IPS-11a (cell line): ENCODE measurements around the gene HELZ.

Experiments used
- H3K4me3 ChIP-seq: one replicate; pipeline ENCODE4 v1.5.1; 2013; ENCODE audit warnings: low read depth, low read length, control low read depth

The HELZ gene

GRCh38 chr17:67035131-67036083, 209.6 kb downstream of the HELZ start:
- no peak overlapping the region for H3K4me3 ChIP-seq

- H3K4me3 ChIP-seq: no peak overlapping the region
Observed at GRCh38 chr17:67033613-67034012, 211.4 kb downstream of the HELZ start.

DNA sequence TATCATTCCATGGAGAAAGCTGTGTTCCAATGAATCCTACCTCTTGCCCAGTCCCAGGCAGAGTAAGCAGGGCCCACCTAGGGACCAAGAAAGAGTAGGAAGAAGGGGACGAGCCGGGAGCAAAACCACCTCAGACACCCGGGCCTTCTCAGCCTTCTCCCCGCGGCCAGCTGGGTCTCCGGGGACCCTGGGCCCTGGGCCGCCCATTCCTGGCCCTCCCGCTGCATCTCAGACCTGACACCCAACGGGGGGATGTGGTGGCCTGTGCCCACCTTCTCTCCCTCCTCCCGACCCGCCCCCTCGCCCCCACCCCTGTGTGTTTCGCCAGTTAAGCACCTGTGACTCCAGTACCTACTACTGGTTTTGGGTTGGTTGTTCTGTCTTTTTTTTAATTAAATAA, 212.0 kb downstream of the HELZ start:
- H3K4me3 ChIP-seq: no peak overlapping the region

- H3K4me3 ChIP-seq: no peak overlapping the region
Observed at GRCh38 chr17:67032382-67032781, 212.6 kb downstream of the HELZ start.

DNA sequence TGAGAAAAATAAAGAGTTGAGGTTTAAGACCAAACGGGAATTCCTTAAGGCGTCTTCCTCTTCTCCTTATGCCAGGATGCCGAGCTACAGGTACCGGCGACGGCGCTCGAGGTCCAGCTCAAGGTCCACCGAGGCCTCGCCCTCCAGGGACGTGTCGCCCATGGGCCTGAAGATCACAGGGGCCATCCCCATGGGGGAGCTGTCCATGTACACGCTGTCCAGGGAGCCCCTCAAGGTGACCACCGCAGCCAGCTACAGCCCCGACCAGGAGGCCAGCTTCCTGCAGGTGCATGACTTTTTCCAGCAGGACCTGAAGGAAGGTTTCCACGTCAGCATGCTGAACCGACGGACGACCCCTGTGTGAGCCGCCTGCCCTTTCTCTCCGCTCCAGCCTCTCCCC, 214.4 kb downstream of the HELZ start:
- H3K4me3 ChIP-seq: no peak overlapping the region

DNA sequence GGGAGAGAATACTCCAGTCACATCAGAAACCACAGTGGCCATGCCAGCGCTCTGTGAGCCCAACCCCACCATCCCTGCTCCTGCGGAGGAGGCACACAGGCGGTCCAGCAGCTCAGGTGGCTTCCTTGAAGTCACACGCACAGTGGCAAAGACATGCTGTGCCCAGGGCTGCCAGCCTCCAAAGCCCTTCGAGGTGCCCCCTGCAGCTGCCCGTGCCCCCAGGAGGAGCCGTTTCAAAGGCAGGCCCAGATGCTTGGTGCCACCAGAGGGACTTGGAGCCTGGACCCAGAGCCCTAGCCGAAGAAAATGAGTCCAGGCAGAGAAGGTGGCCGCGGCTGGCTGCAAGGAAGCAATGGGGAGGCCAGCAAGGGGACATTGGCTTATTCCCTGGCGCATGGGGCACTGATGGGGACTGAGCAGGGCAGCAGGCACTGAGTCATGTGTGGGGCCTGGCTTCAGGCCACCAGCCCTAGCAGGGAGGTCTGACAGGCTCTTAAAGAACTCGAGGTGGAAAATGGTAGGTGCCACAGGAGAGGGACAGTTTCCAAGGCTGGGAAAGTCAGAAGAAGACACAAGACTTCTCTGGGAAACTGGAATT, 217.9 kb downstream of the HELZ start:
- H3K4me3 ChIP-seq: no peak overlapping the region

GRCh38 chr17:67026341-67026740, 218.7 kb downstream of the HELZ start:
- H3K4me3 ChIP-seq: no peak overlapping the region

DNA sequence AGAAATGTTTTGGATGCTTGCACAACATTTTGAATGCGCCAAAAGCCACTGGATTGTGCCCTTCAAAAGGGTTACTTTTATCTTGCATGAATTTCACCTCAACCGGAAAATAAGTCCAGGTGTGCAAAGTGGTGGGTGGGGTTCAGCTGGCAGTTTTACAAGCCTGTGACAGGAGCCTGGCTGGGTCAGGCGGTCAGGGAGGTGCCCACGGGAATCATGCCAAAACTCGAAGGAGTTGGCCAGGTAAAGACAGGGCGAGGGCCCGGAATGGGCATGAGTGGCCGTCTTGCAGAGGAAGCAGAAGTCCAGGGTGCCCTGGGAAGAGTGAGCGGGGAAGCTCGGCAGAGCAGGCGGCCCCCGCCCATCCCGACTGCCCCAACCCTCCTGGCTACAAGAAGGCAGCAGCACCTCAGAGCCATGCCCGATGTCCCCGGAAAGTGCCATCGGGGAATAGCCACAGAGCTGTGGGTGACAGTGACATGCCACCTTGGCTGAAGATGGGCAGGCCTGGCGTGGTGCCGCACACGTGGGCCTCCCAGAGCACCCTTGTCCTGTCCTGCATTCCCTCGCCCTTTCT, 219.7 kb downstream of the HELZ start:
- no peak overlapping the region for H3K4me3 ChIP-seq

DNA sequence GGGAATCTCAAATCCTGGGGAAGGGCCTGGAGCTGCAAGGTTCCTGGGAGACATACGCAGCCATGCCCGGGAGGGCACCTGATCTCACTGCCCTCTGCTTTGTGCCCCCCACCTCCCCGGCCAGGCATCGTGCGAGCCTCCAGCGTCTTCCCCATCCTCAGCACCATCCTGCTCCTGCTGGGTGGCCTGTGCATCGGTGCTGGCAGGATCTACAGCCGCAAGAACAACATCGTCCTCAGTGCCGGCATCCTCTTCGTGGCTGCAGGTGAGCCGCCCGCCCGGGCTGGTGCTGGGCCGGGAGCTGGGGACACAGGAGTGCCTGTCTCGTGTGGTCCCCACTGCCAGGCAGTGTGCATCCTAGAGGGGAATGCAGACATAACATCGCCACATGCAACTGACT, 220.3 kb downstream of the HELZ start:
- H3K4me3 ChIP-seq: no peak overlapping the region

GRCh38 chr17:67022451-67022810, 222.6 kb downstream of the HELZ start:
- H3K4me3 ChIP-seq: no peak overlapping the region

- no peak overlapping the region for H3K4me3 ChIP-seq
Observed at GRCh38 chr17:67021743-67022450, 223.1 kb downstream of the HELZ start.

GRCh38 chr17:67021196-67021595, 223.8 kb downstream of the HELZ start:
- no peak overlapping the region for H3K4me3 ChIP-seq
